HEK293 (cell line): Measurements from ENCODE around the gene KCNK6.
A peak's percentile ranks its signal among the peaks of the same experiment; 100 is the strongest.

Experiments used
- CTCF ChIA-PET: fragments of 350-600 bp; formaldehyde crosslinking; extraction: SDS; loops from one replicate; lab custom pipeline; 2021; ENCODE audit warnings: antibody characterized with exemption; lab: Yijun Ruan, JAX
- POLR2A ChIA-PET: fragments of 300-600 bp; formaldehyde crosslinking; extraction: SDS; loops from one replicate; lab custom pipeline; 2020; ENCODE audit warnings: antibody characterized with exemption, inconsistent platforms; lab: Yijun Ruan, JAX
- H3K27ac ChIP-seq: fragments of 200-500 bp; sonication (Bioruptor generic); 2 replicates; pipeline ENCODE4 v1.5.1; 2014; ENCODE audit warnings: low read depth, low read length, control low read depth, inconsistent platforms; ENCODE audit errors: extremely low read depth
- H3K36me3 ChIP-seq, 2 experiments: fragments of 200-500 bp in 1 of 2; sonication (Bioruptor generic) in 1 of 2; 1 replicate in 1 of 2; 2 replicates in 1 of 2; pipeline ENCODE4 v1.5.1; 2014 to 2017; ENCODE audit warnings: inconsistent platforms in 2 of 2, low read length in 2 of 2; ENCODE audit not compliant: control insufficient read depth in 2 of 2, insufficient read depth in 1 of 2
- H3K4me1 ChIP-seq: fragments of 200-500 bp; sonication (Bioruptor generic); 2 replicates; pipeline ENCODE4 v1.5.1; 2014; ENCODE audit warnings: mild to moderate bottlenecking, low read length, inconsistent platforms; ENCODE audit not compliant: control insufficient read depth, insufficient read depth
- H3K4me3 ChIP-seq: 2 replicates; pipeline ENCODE4 v1.5.1; 2011; ENCODE audit warnings: low read depth, mild to moderate bottlenecking, control low read depth, low read length, moderate library complexity
- H3K9me3 ChIP-seq: fragments of 200-500 bp; sonication (Bioruptor generic); 2 replicates; pipeline ENCODE4 v1.5.1; 2014; ENCODE audit warnings: low read depth, low read length, inconsistent platforms; ENCODE audit not compliant: control insufficient read depth, insufficient read depth
- FEZF1 ChIP-seq: fragments of 450-650 bp; formaldehyde crosslinking; IDR thresholded peaks from 2 replicates; pipeline ENCODE4 v1.5.1; 2016; ENCODE audit warnings: missing biosample characterization, missing genetic modification characterization
- KLF10 ChIP-seq: fragments of 450-650 bp; IDR thresholded peaks from 2 replicates; pipeline ENCODE4 v1.5.1; 2018; ENCODE audit warnings: missing biosample characterization, mild to moderate bottlenecking, missing genetic modification characterization
- PRDM1 ChIP-seq: fragments of 450-650 bp; formaldehyde crosslinking; IDR thresholded peaks from 2 replicates; pipeline ENCODE4; 2016; ENCODE audit warnings: missing biosample characterization, missing genetic modification characterization
- SCRT2 ChIP-seq: fragments of 450-650 bp; formaldehyde crosslinking; IDR thresholded peaks from 2 replicates; pipeline ENCODE4 v1.5.1; 2016; ENCODE audit warnings: missing biosample characterization, missing genetic modification characterization
- TRIM28 ChIP-seq: IDR thresholded peaks from 2 replicates; pipeline ENCODE4 v1.6.1; 2011; ENCODE audit warnings: low read length, control low read depth, borderline replicate concordance
- ZBTB8A ChIP-seq: fragments of 450-650 bp; formaldehyde crosslinking; IDR thresholded peaks from 2 replicates; pipeline ENCODE4 v1.5.1; 2016; ENCODE audit warnings: missing biosample characterization, missing genetic modification characterization
- ZEB2 ChIP-seq: fragments of 450-650 bp; formaldehyde crosslinking; IDR thresholded peaks from 2 replicates; pipeline ENCODE4 v1.5.1; 2016; ENCODE audit warnings: missing biosample characterization, missing genetic modification characterization
- ZNF174 ChIP-seq: fragments of 450-650 bp; formaldehyde crosslinking; IDR thresholded peaks from 2 replicates; pipeline ENCODE4 v1.5.0; 2017; ENCODE audit warnings: missing biosample characterization, mild to moderate bottlenecking, missing genetic modification characterization
- ZNF202 ChIP-seq: fragments of 450-650 bp; formaldehyde crosslinking; IDR thresholded peaks from 2 replicates; pipeline ENCODE4 v1.5.1; 2016; ENCODE audit warnings: missing biosample characterization, missing genetic modification characterization, borderline replicate concordance
- ZNF221 ChIP-seq: fragments of 450-650 bp; formaldehyde crosslinking; IDR thresholded peaks from 2 replicates; pipeline ENCODE4 v1.5.1; 2017; ENCODE audit warnings: missing biosample characterization, missing genetic modification characterization, borderline replicate concordance
- ZNF335 ChIP-seq: fragments of 450-650 bp; formaldehyde crosslinking; conservative IDR thresholded peaks from 2 replicates; pipeline ENCODE4 v1.5.1; 2016; ENCODE audit warnings: missing biosample characterization, missing genetic modification characterization
- ZNF404 ChIP-seq: fragments of 450-650 bp; formaldehyde crosslinking; IDR thresholded peaks from 2 replicates; pipeline ENCODE4 v1.5.1; 2017; ENCODE audit warnings: missing biosample characterization, missing genetic modification characterization
- ZNF514 ChIP-seq: fragments of 450-650 bp; formaldehyde crosslinking; IDR thresholded peaks from 2 replicates; pipeline ENCODE4 v1.5.1; 2016; ENCODE audit warnings: missing biosample characterization, missing genetic modification characterization
- ZNF571 ChIP-seq: fragments of 450-650 bp; formaldehyde crosslinking; IDR thresholded peaks from 2 replicates; pipeline ENCODE4 v1.5.0; 2017; ENCODE audit warnings: missing biosample characterization, missing genetic modification characterization
- ZNF654 ChIP-seq: fragments of 450-650 bp; formaldehyde crosslinking; IDR thresholded peaks from 2 replicates; pipeline ENCODE4 v1.5.1; 2016; ENCODE audit warnings: low read depth, missing biosample characterization, missing genetic modification characterization
- ZNF76 ChIP-seq: fragments of 450-650 bp; formaldehyde crosslinking; IDR thresholded peaks from 2 replicates; pipeline ENCODE4; 2016; ENCODE audit warnings: low read depth, missing biosample characterization, missing genetic modification characterization, borderline replicate concordance
- ZNF830 ChIP-seq: fragments of 450-650 bp; IDR thresholded peaks from 2 replicates; pipeline ENCODE4 v1.5.0; 2018; ENCODE audit warnings: missing biosample characterization, missing genetic modification characterization, low read depth, mild to moderate bottlenecking, moderate library complexity

The KCNK6 gene

GRCh38 chr19:38277549-38277948, 42.1 kb upstream of the KCNK6 start:
- TF ChIP-seq PRDM1 (tag by site-specific recombination) (peak; percentile 91), ZNF335 (tag by site-specific recombination) (0 out of 2 replicates have a peak, but pooled peaks have one; percentile 27), ZNF76 (no peak)
- TF ChIP-seq, all 188 proteins: peak for 2
- Histone ChIP-seq H3K4me3 (no peak overlapping the region), H3K36me3 (peaks cover 6 to 18% of the 10 kb centered on the region in 2 experiments; a peak in 2 of 3 replicates), H3K4me1 (peaks cover 13% of the 10 kb centered on the region), H3K27ac (peak overlapping the region; percentile 50; the same call in 1 of the 2 replicates), H3K9me3 (no peaks in the 10 kb centered on the region; the same call in 1 of the 2 replicates)
- ChIA-PET POLR2A (interaction anchor here (0.6 to 3.9 kb wide), 3 partner anchors 12 to 43 kb away, joined by 3 to 26 read pairs (median 4); partner anchors contain the start of gene SPINT2), CTCF (interaction anchor here (0.6 to 0.9 kb wide), 3 partner anchors 30 to 34 kb away, joined by 3 to 8 read pairs (median 4); no protein-coding TSS in a partner anchor)

GRCh38 chr19:38277969-38278680, 41.5 kb upstream of the KCNK6 start:
- Histone ChIP-seq H3K27ac (peak overlapping the region; percentile 50; the same call in 1 of the 2 replicates), H3K36me3 (peaks cover 6 to 23% of the 10 kb centered on the region in 2 experiments; a peak in 2 of 3 replicates), H3K4me1 (peaks cover 13% of the 10 kb centered on the region), H3K4me3 (no peak overlapping the region), H3K9me3 (no peaks in the 10 kb centered on the region; the same call in 1 of the 2 replicates)
- TF ChIP-seq ZEB2 (no peak), SCRT2 (peak; percentile 84)
- POLR2A ChIA-PET = interaction anchor here (0.6 to 3.9 kb wide), 4 partner anchors 8 to 34 kb away, joined by 3 to 26 read pairs (median 5); partner anchors contain the start of gene SPINT2
- CTCF ChIA-PET = interaction anchor here (0.7 to 1.8 kb wide), 4 partner anchors 8 to 604 kb away, joined by 3 to 8 read pairs (median 4); no protein-coding TSS in a partner anchor

GRCh38 chr19:38278751-38279150, 40.9 kb upstream of the KCNK6 start:
- H3K9me3 ChIP-seq = no peaks in the 10 kb centered on the region; the same call in 1 of the 2 replicates
- peaks cover 10% of the 10 kb centered on the region for H3K4me1 ChIP-seq
- H3K36me3 ChIP-seq = peaks cover 10 to 24% of the 10 kb centered on the region in 2 experiments; a peak in 2 of 3 replicates
- no peak for TF ChIP-seq ZNF514
- no peak for TF ChIP-seq ZBTB8A (tag by site-specific recombination)
- TF ChIP-seq KLF10 (tag by site-specific recombination) = no peak
- TF ChIP-seq TRIM28 = no peak
- TF ChIP-seq ZNF830 (tag by site-specific recombination) = no peak
- no peak for TF ChIP-seq ZNF174 (tag by site-specific recombination)
- TF ChIP-seq ZNF221 = no peak
- TF ChIP-seq, all 188 proteins: peak for 0
- no peak overlapping the region for H3K4me3 ChIP-seq
- H3K27ac ChIP-seq = no peak overlapping the region
- ChIA-PET POLR2A (interaction anchor here (0.6 to 1.3 kb wide), 2 partner anchors 8 to 11 kb away, joined by 3 to 6 read pairs; no protein-coding TSS in a partner anchor), CTCF (interaction anchor here (0.7 to 1.8 kb wide), 3 partner anchors 9 to 603 kb away, joined by 3 to 5 read pairs (median 4); no protein-coding TSS in a partner anchor)

- peaks cover 22 to 28% of the 10 kb centered on the region in 2 experiments for H3K36me3 ChIP-seq
- ChIA-PET POLR2A (interaction anchor here (1.0 to 1.1 kb wide), 2 partner anchors 9 to 16 kb away, joined by 3 read pairs; partner anchors contain the start of gene SPINT2), CTCF (interaction anchor here (1.3 to 1.8 kb wide), 2 partner anchors 10 kb away, joined by 5 to 6 read pairs; no protein-coding TSS in a partner anchor)
- H3K4me1 ChIP-seq = peaks cover 10% of the 10 kb centered on the region
- peak overlapping the region; percentile 36; the same call in 1 of the 2 replicates for H3K27ac ChIP-seq
- no peak overlapping the region for H3K4me3 ChIP-seq
- H3K9me3 ChIP-seq = no peaks in the 10 kb centered on the region; the same call in 1 of the 2 replicates
- TF ChIP-seq ZNF654 (tag by site-specific recombination) (no peak), ZNF571 (no peak), ZNF404 (tag by site-specific recombination) (no peak), FEZF1 (tag by site-specific recombination) (no peak), ZNF202 (tag by site-specific recombination) (no peak)
- TF ChIP-seq, all 188 proteins: peak for 0
These were observed 39.4 kb upstream of the KCNK6 start for GRCh38 chr19:38280030-38280921.
